Kidney (tissue), 22 donors: ENCODE data around the gene FXYD1. TPM values are rescaled to one million over a fixed set of nuclear protein-coding genes. Genes with fewer than 3 reads are reported as not detected.

ENCODE experiments used
- DNase-seq, 5 donors: peaks; one replicate each; pipeline ENCODE4 v3.0.0-alpha.2; 2013 to 2020
- FAIRE-seq: peaks from 2 replicates; lab custom pipeline; 2012; peaks lifted over from hg19 to GRCh38; lab: Jason Lieb, UNC
- H3K27ac ChIP-seq, 2 donors: one replicate each; pipeline ENCODE4 v1.7.0; 2013; ENCODE audit warnings: low read depth in 2 of 2, low read length in 2 of 2, inconsistent platforms in 1 of 2
- H3K27me3 ChIP-seq: one replicate; pipeline ENCODE4 v1.7.1; 2013; ENCODE audit warnings: low read length, inconsistent platforms; ENCODE audit not compliant: control insufficient read depth, insufficient read depth
- H3K36me3 ChIP-seq, 3 donors: one replicate each; pipeline versions ENCODE4 v1.7.0 to v1.7.1; 2013; ENCODE audit warnings: low read length in 3 of 3, control low read depth in 1 of 3, inconsistent platforms in 1 of 3; ENCODE audit not compliant: insufficient read depth in 3 of 3, control insufficient read depth in 2 of 3
- H3K4me1 ChIP-seq, 3 donors: one replicate each; pipeline versions ENCODE4 v1.7.0 to v1.7.1; 2013; ENCODE audit warnings: low read length in 3 of 3, inconsistent platforms in 1 of 3, low read depth in 1 of 3; ENCODE audit not compliant: control insufficient read depth in 2 of 3, insufficient read depth in 2 of 3
- H3K4me3 ChIP-seq, 3 donors: one replicate each; pipeline versions ENCODE4 v1.7.0 to v1.8.1; 2013; ENCODE audit warnings: low read length in 3 of 3, control low read depth in 1 of 3, inconsistent platforms in 1 of 3
- H3K9ac ChIP-seq, 3 donors: one replicate each; pipeline versions ENCODE4 v1.7.0 to v1.7.1; 2013; ENCODE audit warnings: low read length in 3 of 3, control low read depth in 1 of 3, inconsistent platforms in 1 of 3
- H3K9me3 ChIP-seq, 3 donors: one replicate each; pipeline versions ENCODE4 v1.7.0 to v1.7.1; 2013; ENCODE audit warnings: low read length in 3 of 3, control low read depth in 1 of 3, inconsistent platforms in 1 of 3; ENCODE audit not compliant: control insufficient read depth in 2 of 3, insufficient read depth in 1 of 3
- CTCF ChIP-seq: IDR thresholded peaks from 3 replicates; pipeline ENCODE4 v1.5.1; 2012; ENCODE audit warnings: mild to moderate bottlenecking, moderate library complexity, borderline replicate concordance; ENCODE audit not compliant: insufficient read depth; ENCODE audit errors: extremely low read depth
- intact Hi-C: fragments of 100-400 bp; cut with DNase I; formaldehyde crosslinking; loops from one replicate; pipeline ENCODE4 v1.11.1; 2022
- long read RNA-seq, 10 donors: library from polyadenylated mRNA in 1 of 10; unstranded in 1 of 10; transcript quantifications; one replicate each; pipeline ENCODE4 v2.0.0 and lab custom pipeline, GENCODE V29; 2021 to 2026
- polyA plus RNA-seq: library from polyadenylated mRNA; stranded (reverse); fragments of 350-450 nt; fragmentation: Illumina TruSeq; extraction: RNeasy Lipid Tissue Mini Kit (QIAGEN cat#74804); gene quantifications from one replicate; pipeline ENCODE4 v1.2.3, GENCODE V29; 2014; ENCODE audit warnings: low read depth, low replicate concordance; ENCODE audit not compliant: insufficient read depth
- total RNA-seq: library from RNA; stranded (reverse); fragmentation: NEBNext Ultra II Directional; extraction: Animal tissue kit (Norgen Biotek cat#: 25700); gene quantifications from one replicate; pipeline ENCODE4 v1.2.1, GENCODE V29; 2021
- donor health status: control.
- donor health status: control.
- donor health status: control.
- donor health status: control.
- donor health status: control.
- donor health status: DM: yes; HTN: yes; CAD: no.
- donor health status: Normal renal cell carcinoma (clear cell type).

Gene FXYD1
- total RNA-seq (31.8 TPM), polyA plus RNA-seq (39.0 TPM)
- long read RNA-seq, donor 1, transcript FXYD1-201 (8 exons, 592 nt): major isoform, 7 of 10 reads
- long read RNA-seq, donor 1, partial matches to known transcripts: 0 of 10 reads
- long read RNA-seq, donor 1, other reads (novel, unspliced or antisense): 0 of 10 reads
- long read RNA-seq, donor 2, transcript FXYD1-201 (8 exons, 592 nt): major isoform, 15 of 16 reads
- long read RNA-seq, donor 2, partial matches to known transcripts: 0 of 16 reads
- long read RNA-seq, donor 2, other reads (novel, unspliced or antisense): 0 of 16 reads
- long read RNA-seq, donor 3, transcript FXYD1-206 (8 exons, 486 nt): minor isoform, 5 of 18 reads
- long read RNA-seq, donor 3, transcript FXYD1-201 (8 exons, 592 nt): major isoform, 11 of 18 reads
- long read RNA-seq, donor 3, partial matches to known transcripts: 0 of 18 reads
- long read RNA-seq, donor 3, other reads (novel, unspliced or antisense): 0 of 18 reads
- long read RNA-seq, donor 4, transcript FXYD1-201 (8 exons, 592 nt): major isoform, 8 of 9 reads
- long read RNA-seq, donor 4, partial matches to known transcripts: 0 of 9 reads
- long read RNA-seq, donor 4, other reads (novel, unspliced or antisense): 0 of 9 reads
- long read RNA-seq, donor 5: 0 reads
- long read RNA-seq, donor 6, transcript FXYD1-201 (8 exons, 592 nt): major isoform, 12 of 19 reads
- long read RNA-seq, donor 6, partial matches to known transcripts: 0 of 19 reads
- long read RNA-seq, donor 6, other reads (novel, unspliced or antisense): 0 of 19 reads
- long read RNA-seq, donor 7, transcript FXYD1-201 (8 exons, 592 nt): major isoform, 5 of 11 reads
- long read RNA-seq, donor 7, partial matches to known transcripts: 4 of 11 reads
- long read RNA-seq, donor 7, other reads (novel, unspliced or antisense): 0 of 11 reads
- long read RNA-seq, donor 8, transcript FXYD1-201 (8 exons, 592 nt): major isoform, 16 of 22 reads
- long read RNA-seq, donor 8, partial matches to known transcripts: 0 of 22 reads
- long read RNA-seq, donor 8, other reads (novel, unspliced or antisense): 0 of 22 reads
- long read RNA-seq, donor 9, transcript FXYD1-201 (8 exons, 592 nt): major isoform, 6 of 11 reads
- long read RNA-seq, donor 9, partial matches to known transcripts: 0 of 11 reads
- long read RNA-seq, donor 9, other reads (novel, unspliced or antisense): 0 of 11 reads
- long read RNA-seq, donor 10, transcript FXYD1-201 (8 exons, 592 nt): major isoform, 11 of 18 reads
- long read RNA-seq, donor 10, partial matches to known transcripts: 0 of 18 reads
- long read RNA-seq, donor 10, other reads (novel, unspliced or antisense): 0 of 18 reads

GRCh38 chr19:35138305-35138892 lies at the start of gene FXYD1:
FXYD1 (plus strand) TSS chr19:35138824; CDS start chr19:35140080, 1,256 bp downstream.
- H3K27me3 ChIP-seq: no peaks in the 10 kb centered on the region
- H3K4me1 ChIP-seq: peaks cover 0 to 14% (median 4%) of the 10 kb centered on the region in 3 donors
- intact Hi-C loops: no loop called here
- peak in 4 of 5 donors; percentile 60 to 88 (median 75) for DNase-seq
- no peak for FAIRE-seq
- H3K4me3 ChIP-seq: peak within 1 kb of the TSS; percentile 18 to 61 (median 35)
- peak within 1 kb of the TSS in 1 of 3 donors; percentile 58 for H3K9ac ChIP-seq
- peak within 1 kb of the TSS; percentile 83 to 84 for H3K27ac ChIP-seq
- TF ChIP-seq CTCF: no peak
- H3K36me3 ChIP-seq: no peaks in the 10 kb centered on the region
- no peaks in the 10 kb centered on the region for H3K9me3 ChIP-seq

- FAIRE-seq (no peak), DNase-seq (no peak)
- H3K4me1 ChIP-seq: no peaks in the 10 kb centered on the region
- no peak overlapping the region for H3K9ac ChIP-seq
- no peaks in the 10 kb centered on the region for H3K9me3 ChIP-seq
- H3K27me3 ChIP-seq: no peaks in the 10 kb centered on the region
- no peak overlapping the region for H3K4me3 ChIP-seq
- TF ChIP-seq CTCF: no peak
- H3K36me3 ChIP-seq: no peaks in the 10 kb centered on the region
- intact Hi-C loops: no loop called here
- no peak overlapping the region for H3K27ac ChIP-seq
These were observed 49.1 kb upstream of the FXYD1 start for GRCh38 chr19:35089554-35089953.

GRCh38 chr19:35090160-35090505 lies 48.5 kb upstream of the FXYD1 start:
- H3K4me1 ChIP-seq: no peaks in the 10 kb centered on the region
- TF ChIP-seq CTCF: no peak
- DNase-seq: no peak
- no peaks in the 10 kb centered on the region for H3K36me3 ChIP-seq
- no peaks in the 10 kb centered on the region for H3K9me3 ChIP-seq
- no peaks in the 10 kb centered on the region for H3K27me3 ChIP-seq
- no peak overlapping the region for H3K27ac ChIP-seq
- no peak for FAIRE-seq
- H3K9ac ChIP-seq: no peak overlapping the region
- no peak overlapping the region for H3K4me3 ChIP-seq
- intact Hi-C loops: no loop called here
